ENCODE results near the gene POF1B.
"Not testable (repeated sequence)": the region's sequence is repeated elsewhere in the genome, so short reads cannot be mapped to it uniquely, and the experiment has no call there.

DNA sequence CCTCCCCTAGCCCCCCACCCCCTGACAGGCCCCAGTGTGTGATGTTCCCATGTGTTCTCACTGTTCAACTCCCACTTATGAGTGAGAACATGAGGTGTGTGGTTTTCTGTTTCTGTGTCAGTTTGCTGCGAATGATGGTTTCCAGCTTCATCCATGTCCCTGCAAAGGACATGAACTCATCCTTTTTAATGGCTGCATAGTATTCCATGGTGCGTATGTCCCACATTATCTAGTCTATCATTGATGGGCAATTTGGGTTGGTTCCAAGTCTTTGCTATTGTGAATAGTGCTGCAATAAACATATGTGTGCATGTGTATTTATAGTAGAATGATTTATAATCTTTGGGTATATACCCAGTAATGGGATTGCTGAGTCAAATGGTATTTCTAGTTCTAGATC, 68.1 kb downstream of the POF1B start:
- TF ChIP-seq MAX (IDR thresholded peaks at IDR 0.05; ENCODE audit: low read depth, low read length); POLR2A (IDR thresholded peaks at IDR 0.05; ENCODE audit: extremely low read depth, insufficient read length); CTCF (IDR thresholded peaks at IDR 0.05; ENCODE audit: low read depth, low read length); MYC (IDR thresholded peaks at IDR 0.05; ENCODE audit: low read depth, low read length): not testable (repeated sequence)

Data from NB4 (cell line).